Measurements from ENCODE around the gene HP1BP3. TPM values are rescaled to one million over a fixed set of nuclear protein-coding genes. Genes with fewer than 3 reads are reported as not detected.

The HP1BP3 gene
- total and polyA plus RNA-seq, 4 donors = 34.8 to 115 (median 72.7) TPM

DNA sequence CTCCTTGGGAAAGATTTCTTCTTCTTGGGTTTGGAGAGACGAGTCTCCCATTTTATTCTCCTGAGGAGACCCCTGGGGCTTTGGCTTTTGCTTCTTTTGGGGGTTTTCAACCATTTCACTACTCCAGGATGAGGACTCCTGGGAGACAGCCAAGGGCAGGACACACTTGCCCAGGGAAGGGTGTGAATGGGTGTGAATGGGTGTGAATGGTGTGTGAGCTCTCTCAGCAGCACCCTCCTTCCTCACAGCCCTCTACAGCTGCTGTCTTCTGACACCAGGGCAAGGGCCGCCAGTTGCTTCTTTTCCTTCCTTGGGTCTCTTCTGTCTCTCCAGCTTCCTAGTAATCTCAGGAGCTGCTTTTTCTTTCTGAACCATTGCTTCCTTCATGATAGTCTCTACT is 93.5 kb downstream of the HP1BP3 start:
- WGBS = 84% methylated on average over 2 of the region's 2 CpGs
- H3K27me3 ChIP-seq (ENCODE audit: control insufficient read depth in 4 of 4, insufficient read depth in 4 of 4, low read length in 3 of 4) = no peaks in the 10 kb centered on the region
- TF ChIP-seq, protein P1, sequence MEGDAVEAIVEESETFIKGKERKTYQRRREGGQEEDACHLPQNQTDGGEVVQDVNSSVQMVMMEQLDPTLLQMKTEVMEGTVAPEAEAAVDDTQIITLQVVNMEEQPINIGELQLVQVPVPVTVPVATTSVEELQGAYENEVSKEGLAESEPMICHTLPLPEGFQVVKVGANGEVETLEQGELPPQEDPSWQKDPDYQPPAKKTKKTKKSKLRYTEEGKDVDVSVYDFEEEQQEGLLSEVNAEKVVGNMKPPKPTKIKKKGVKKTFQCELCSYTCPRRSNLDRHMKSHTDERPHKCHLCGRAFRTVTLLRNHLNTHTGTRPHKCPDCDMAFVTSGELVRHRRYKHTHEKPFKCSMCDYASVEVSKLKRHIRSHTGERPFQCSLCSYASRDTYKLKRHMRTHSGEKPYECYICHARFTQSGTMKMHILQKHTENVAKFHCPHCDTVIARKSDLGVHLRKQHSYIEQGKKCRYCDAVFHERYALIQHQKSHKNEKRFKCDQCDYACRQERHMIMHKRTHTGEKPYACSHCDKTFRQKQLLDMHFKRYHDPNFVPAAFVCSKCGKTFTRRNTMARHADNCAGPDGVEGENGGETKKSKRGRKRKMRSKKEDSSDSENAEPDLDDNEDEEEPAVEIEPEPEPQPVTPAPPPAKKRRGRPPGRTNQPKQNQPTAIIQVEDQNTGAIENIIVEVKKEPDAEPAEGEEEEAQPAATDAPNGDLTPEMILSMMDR (IDR thresholded peaks at IDR 0.05; ENCODE audit: low read depth, low read length, missing input control) = no peak
- TF ChIP-seq GABPA (IDR thresholded peaks at IDR 0.05 in 1 of 2, conservative IDR thresholded peaks at IDR 0.05 in 1 of 2) (no peak), HNF4G (IDR thresholded peaks at IDR 0.05) (no peak), NR2F2 (IDR thresholded peaks at IDR 0.05) (no peak), FOXA2 (IDR thresholded peaks at IDR 0.05) (no peak), FOXA1 (IDR thresholded peaks at IDR 0.05) (no peak), HNF4A (conservative IDR thresholded peaks at IDR 0.05) (no peak), RAD21 (IDR thresholded peaks at IDR 0.05) (no peak), YY1 (IDR thresholded peaks at IDR 0.05) (no peak), RXRA (IDR thresholded peaks at IDR 0.05) (no peak), JUND (IDR thresholded peaks at IDR 0.05) (no peak), EGR1 (IDR thresholded peaks at IDR 0.05; ENCODE audit: low read depth in 2 of 2) (no peak), TAF1 (conservative IDR thresholded peaks at IDR 0.05) (no peak), SP1 (IDR thresholded peaks at IDR 0.05) (no peak)
- TF ChIP-seq, protein P2, sequence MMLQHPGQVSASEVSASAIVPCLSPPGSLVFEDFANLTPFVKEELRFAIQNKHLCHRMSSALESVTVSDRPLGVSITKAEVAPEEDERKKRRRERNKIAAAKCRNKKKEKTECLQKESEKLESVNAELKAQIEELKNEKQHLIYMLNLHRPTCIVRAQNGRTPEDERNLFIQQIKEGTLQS (IDR thresholded peaks at IDR 0.05) = no peak
- TF ChIP-seq, protein P3, sequence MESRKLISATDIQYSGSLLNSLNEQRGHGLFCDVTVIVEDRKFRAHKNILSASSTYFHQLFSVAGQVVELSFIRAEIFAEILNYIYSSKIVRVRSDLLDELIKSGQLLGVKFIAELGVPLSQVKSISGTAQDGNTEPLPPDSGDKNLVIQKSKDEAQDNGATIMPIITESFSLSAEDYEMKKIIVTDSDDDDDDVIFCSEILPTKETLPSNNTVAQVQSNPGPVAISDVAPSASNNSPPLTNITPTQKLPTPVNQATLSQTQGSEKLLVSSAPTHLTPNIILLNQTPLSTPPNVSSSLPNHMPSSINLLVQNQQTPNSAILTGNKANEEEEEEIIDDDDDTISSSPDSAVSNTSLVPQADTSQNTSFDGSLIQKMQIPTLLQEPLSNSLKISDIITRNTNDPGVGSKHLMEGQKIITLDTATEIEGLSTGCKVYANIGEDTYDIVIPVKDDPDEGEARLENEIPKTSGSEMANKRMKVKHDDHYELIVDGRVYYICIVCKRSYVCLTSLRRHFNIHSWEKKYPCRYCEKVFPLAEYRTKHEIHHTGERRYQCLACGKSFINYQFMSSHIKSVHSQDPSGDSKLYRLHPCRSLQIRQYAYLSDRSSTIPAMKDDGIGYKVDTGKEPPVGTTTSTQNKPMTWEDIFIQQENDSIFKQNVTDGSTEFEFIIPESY (IDR thresholded peaks at IDR 0.05) = no peak
- TF ChIP-seq, protein P4, sequence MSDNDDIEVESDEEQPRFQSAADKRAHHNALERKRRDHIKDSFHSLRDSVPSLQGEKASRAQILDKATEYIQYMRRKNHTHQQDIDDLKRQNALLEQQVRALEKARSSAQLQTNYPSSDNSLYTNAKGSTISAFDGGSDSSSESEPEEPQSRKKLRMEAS (IDR thresholded peaks at IDR 0.05) = no peak
- TF ChIP-seq, protein P5, sequence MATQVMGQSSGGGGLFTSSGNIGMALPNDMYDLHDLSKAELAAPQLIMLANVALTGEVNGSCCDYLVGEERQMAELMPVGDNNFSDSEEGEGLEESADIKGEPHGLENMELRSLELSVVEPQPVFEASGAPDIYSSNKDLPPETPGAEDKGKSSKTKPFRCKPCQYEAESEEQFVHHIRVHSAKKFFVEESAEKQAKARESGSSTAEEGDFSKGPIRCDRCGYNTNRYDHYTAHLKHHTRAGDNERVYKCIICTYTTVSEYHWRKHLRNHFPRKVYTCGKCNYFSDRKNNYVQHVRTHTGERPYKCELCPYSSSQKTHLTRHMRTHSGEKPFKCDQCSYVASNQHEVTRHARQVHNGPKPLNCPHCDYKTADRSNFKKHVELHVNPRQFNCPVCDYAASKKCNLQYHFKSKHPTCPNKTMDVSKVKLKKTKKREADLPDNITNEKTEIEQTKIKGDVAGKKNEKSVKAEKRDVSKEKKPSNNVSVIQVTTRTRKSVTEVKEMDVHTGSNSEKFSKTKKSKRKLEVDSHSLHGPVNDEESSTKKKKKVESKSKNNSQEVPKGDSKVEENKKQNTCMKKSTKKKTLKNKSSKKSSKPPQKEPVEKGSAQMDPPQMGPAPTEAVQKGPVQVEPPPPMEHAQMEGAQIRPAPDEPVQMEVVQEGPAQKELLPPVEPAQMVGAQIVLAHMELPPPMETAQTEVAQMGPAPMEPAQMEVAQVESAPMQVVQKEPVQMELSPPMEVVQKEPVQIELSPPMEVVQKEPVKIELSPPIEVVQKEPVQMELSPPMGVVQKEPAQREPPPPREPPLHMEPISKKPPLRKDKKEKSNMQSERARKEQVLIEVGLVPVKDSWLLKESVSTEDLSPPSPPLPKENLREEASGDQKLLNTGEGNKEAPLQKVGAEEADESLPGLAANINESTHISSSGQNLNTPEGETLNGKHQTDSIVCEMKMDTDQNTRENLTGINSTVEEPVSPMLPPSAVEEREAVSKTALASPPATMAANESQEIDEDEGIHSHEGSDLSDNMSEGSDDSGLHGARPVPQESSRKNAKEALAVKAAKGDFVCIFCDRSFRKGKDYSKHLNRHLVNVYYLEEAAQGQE (IDR thresholded peaks at IDR 0.05) = no peak
- no peak overlapping the region for H3K9ac ChIP-seq (ENCODE audit: low read depth in 1 of 2, low read length in 2 of 2)
- no peaks in the 10 kb centered on the region for H3K9me3 ChIP-seq (ENCODE audit: control insufficient read depth in 4 of 4, low read length in 3 of 4)
- no peak overlapping the region for H3K4me3 ChIP-seq (ENCODE audit: low read depth in 1 of 3, low read length in 3 of 3)
- H3K4me1 ChIP-seq (ENCODE audit: control insufficient read depth in 4 of 4, insufficient read depth in 4 of 4, low read length in 3 of 4) = peaks cover 2 to 12% (median 7%) of the 10 kb centered on the region in 4 donors
- H3K36me3 ChIP-seq (ENCODE audit: control insufficient read depth in 4 of 4, insufficient read depth in 3 of 4, low read depth in 1 of 4, low read length in 3 of 4) = no peaks in the 10 kb centered on the region
- DNase-seq (ENCODE audit: low spot score) = no peak
- no peak overlapping the region for H3K27ac ChIP-seq (ENCODE audit: low read depth in 1 of 2, low read length in 2 of 2)

Other genes with a start within 250 kb of the HP1BP3 start
- under 1 TPM; 0.08 to 0.09 TPM for gene FAM43B, start 234.7 kb downstream of the HP1BP3 start, total RNA-seq
- gene FAM43B, start 234.7 kb downstream of the HP1BP3 start, polyA plus RNA-seq = under 1 TPM; 0.06 TPM
- gene CDA, start 198.2 kb downstream of the HP1BP3 start, total RNA-seq = 1 to 10 TPM in 1 of 2 donors, under 1 TPM in 1; 0.42 to 8.1 TPM
- 10 to 100 TPM; 25.6 to 38.9 TPM for gene CDA, start 198.2 kb downstream of the HP1BP3 start, polyA plus RNA-seq
- gene PINK1, start 153.8 kb downstream of the HP1BP3 start, total RNA-seq = 10 to 100 TPM; 55.9 to 68.5 TPM
- 100 to 1,000 TPM in 1 of 2 donors, 10 to 100 TPM in 1; 52.7 to 118 TPM for gene PINK1, start 153.8 kb downstream of the HP1BP3 start, polyA plus RNA-seq
- gene DDOST, start 125.9 kb downstream of the HP1BP3 start, total RNA-seq = 100 to 1,000 TPM; 152 to 176 TPM
- 100 to 1,000 TPM in 1 of 2 donors, 10 to 100 TPM in 1; 70.2 to 193 TPM for gene DDOST, start 125.9 kb downstream of the HP1BP3 start, polyA plus RNA-seq
- gene KIF17, start 69.3 kb downstream of the HP1BP3 start, total RNA-seq = 1 to 10 TPM; 1.7 to 2.7 TPM
- gene KIF17, start 69.3 kb downstream of the HP1BP3 start, polyA plus RNA-seq = 1 to 10 TPM; 1.0 to 2.4 TPM
- under 1 TPM in 1 of 2 donors, not detected in 1; 0.05 TPM for gene SH2D5, start 54.6 kb downstream of the HP1BP3 start, total RNA-seq
- gene SH2D5, start 54.6 kb downstream of the HP1BP3 start, polyA plus RNA-seq = not detected